HG03521 (cell line): ENCODE results near the gene ZNF414.
"Not testable (repeated sequence)": the region's sequence is repeated elsewhere in the genome, so short reads cannot be mapped to it uniquely, and the experiment has no call there.

Experiments
- ATAC-seq: cut with Tn5 transposase; IDR thresholded peaks from one replicate; pipeline ENCODE4 v1.9.1; 2021; ENCODE audit warnings: mild to moderate bottlenecking, moderate library complexity; ENCODE audit not compliant: unreplicated experiment

ZNF414 gene

DNA sequence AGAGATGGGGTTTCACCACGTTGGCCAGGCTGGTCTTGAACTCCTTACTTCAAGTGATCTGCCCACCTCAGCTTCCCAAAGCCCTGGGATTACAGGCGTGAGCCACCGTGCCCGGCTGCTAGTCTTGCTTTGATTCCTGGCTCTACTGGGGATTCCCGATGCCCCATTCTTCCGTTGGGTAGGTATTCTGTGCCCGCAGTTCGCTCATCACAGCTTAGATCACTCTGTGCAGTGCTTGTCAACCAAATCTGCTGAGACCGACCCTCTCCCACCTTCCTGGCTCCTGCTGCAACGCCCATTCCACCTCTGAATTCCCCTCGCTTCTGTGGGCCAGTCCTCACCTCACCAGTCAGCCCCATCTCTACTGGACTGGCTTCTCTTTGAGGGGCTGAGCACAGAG is 4.6 kb upstream of the ZNF414 start:
- ATAC-seq = no peak

GRCh38 chr19:8517551-8518442 is 3.8 kb upstream of the ZNF414 start:
- no peak for ATAC-seq

DNA sequence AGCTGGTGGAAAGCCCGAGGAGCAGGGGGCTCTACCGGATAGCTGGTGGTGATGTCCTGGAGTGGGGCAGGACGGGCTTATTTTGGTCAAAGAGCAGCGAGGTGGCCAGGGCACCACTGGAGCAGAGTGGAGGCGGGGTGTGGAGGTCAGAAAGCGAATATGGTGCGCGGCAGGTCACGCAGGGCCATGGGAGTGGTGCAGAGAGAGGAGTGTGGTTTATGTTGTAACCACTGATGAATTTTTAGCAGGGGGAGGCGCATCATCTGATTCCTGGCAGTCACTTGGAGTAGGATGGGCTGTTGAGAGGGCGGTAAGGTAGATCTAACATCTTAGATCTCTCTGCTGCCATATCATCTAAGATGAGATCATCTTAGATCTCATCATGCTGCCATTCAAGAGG is 1.4 kb upstream of the ZNF414 start:
- no peak for ATAC-seq

DNA sequence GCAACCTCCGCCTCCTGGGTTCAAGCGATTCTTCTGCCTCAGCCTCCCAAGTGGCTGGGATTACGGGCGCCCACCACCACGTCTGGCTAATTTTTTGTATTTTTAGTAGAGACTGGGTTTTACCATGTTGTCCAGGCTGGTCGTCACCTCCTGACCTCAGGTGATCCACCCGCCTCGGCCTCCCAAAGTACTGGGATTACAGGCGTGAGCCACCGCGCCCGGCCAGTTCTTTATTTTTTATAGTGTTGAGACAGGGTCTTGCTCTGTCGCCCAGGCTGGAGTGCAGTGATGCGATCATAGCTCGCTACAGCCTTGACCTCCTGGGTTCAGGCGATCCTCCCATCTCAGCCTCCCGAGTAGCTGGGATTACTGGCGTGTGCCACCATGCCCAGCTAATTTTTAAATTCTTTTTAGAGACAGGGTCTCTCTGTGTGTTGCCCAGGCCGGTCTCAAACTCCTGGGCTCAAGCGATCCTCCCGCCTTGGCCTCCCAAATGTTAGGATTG is 590 bp upstream of the ZNF414 start:
- not testable (repeated sequence) for ATAC-seq

DNA sequence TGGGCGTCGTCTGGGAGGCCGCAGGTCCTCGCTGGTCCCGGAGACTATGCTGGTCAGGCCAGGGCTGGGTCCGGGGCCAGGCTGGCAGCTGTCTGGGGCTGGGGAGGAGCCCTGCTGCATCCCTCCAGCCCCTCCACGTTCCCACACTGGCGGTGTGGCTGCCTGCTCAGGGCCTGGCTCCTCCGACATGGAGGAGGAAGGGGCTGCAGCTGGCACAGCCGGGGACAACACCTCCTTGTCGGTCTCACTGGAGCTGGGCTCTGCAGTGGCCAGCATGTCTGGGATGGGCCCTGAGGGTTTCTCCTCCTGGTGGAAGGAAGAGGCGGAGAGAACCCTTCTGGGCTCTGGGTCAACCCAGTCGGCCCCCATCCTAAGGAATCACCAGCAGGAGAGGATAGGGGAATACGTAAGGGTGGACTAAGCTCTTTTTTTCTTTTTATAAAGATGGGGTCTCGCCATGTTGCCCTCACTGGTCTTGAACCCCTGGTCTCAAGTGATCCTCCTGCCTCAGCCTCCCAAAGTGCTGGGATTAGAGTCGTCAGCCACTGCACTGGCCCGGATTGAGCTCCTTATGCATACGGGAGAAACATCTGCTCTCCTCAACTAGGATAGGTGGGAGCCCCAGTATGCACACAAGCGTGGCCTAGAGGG is 806 bp downstream of the ZNF414 start:
- no peak for ATAC-seq

- ATAC-seq = no peak
Observed at GRCh38 chr19:8512115-8512967, 1.6 kb downstream of the ZNF414 start.

DNA sequence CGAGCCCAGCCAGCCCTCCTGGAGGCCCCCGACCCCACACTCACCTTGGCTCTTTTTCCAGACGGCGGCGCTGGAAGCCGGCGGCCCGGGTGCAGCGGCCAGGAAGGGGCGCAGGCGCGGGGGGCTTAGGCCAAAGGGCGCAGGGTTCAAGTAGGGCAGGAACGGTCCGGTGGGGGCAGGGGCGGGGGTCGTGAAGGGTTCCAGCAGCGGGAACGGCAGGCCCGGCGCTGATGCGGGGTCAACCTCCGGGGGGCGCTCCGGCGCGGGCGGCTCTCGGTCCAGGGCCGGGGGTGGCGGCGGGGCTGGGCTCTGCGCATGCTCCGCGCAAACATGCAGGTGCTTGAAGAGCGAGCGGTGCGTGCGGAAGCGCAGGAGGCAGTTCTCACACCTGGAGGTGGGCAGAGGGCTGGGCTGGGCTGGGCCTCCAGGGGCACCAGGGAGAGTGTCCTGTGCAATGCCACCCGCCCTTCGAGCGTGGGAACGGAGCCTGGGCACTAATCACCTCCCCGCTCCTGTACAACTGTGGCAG is 2.3 kb downstream of the ZNF414 start:
- no peak for ATAC-seq

DNA sequence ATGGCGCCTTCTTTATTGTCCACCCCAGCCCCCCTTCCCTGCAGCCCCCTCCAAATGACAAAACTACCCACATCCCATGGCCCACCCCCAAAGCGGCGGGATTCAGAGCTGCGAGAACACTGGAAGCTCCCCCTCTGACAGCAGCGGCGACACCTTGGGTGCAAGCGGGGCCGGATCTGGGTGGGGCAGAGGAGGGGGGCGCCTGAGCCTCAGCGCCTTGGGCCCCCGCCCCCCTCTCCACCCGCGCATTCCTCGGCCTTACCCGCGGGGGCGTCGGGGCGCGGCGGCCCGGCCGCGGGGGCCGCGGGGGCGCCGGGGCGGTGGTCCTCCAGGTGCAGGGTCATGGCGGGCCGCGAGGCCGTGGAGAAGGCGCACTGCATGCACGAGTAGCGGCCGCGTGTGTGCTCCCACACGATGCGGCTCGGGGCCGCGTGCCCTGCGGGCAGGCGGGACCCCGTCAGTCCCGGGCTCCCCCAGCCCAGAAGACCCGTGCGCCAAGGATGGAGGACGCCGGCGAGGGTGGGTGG is 3.3 kb downstream of the ZNF414 start:
- no peak for ATAC-seq

DNA sequence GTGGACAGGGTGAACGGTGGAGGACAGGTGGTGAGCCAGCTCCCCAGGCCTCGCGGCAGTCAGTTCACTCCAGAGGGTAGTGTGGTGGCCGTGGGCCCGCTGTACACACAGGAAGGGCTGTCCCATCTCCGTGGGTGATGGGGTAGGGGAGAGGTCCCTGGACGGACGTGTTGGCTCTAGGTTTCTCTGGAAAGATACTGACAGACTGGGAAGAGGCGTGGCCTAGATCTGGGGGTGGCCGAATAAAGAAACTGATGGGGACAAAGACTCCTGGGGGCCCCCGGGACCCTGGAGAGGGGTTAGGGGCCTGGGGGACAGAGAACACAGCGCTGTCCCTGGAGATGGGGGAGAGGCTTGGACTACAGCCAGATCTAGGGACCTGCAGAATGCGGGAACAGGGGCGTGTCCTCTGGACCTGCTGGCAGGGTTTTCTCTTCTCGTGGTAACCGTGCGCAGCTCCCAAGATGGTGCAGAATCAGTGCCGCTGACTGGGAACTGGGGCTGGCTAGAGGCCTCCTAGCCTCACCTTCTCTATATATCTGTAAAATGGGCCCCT is 7.5 kb downstream of the ZNF414 start:
- ATAC-seq = no peak

- ATAC-seq = no peak
Observed at GRCh38 chr19:8505680-8506401, 8.1 kb downstream of the ZNF414 start.

GRCh38 chr19:8504919-8505318 is 9.0 kb downstream of the ZNF414 start:
- ATAC-seq = no peak

DNA sequence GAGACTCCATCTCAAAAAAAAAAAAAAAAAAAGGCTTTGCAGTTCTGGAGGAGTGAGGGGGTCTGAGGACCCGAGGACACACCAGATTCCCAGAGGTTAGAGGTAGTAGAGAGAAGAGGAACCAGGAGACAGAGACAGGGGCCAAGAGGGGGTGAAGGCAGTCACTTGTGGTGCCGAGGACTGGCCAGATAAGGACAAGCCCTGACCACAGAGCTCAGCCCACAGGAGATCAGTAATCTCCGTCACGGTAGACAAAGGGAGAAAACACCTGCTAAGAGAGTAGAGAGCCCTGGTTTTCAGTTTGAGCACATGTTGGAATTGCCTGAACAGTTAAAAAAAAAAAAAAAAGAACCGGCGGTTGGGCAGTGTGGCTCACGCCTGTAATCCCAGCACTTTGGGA is 9.8 kb downstream of the ZNF414 start:
- no peak for ATAC-seq

GRCh38 chr19:8503510-8503909 is 10.5 kb downstream of the ZNF414 start:
- no peak for ATAC-seq

DNA sequence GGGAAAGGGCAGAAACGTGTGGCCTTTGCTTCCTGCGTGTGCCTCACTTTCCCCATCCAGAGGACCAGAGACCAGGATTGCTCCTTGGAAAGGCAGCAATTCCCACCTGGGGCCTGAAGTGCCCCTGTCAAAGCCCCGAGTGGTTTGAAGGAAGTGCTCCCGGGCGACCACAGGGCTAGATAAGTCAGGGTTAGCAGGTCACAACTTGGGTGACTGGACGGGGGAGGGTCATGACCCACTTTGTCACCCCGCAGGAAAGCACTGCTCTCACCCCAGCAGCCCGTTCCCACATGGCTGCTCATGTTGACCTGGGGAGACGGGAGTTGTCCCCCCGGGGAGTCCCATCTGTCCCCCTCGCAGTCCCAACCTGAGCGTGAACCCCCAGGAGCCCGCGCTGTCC is 12.0 kb downstream of the ZNF414 start:
- ATAC-seq = no peak

DNA sequence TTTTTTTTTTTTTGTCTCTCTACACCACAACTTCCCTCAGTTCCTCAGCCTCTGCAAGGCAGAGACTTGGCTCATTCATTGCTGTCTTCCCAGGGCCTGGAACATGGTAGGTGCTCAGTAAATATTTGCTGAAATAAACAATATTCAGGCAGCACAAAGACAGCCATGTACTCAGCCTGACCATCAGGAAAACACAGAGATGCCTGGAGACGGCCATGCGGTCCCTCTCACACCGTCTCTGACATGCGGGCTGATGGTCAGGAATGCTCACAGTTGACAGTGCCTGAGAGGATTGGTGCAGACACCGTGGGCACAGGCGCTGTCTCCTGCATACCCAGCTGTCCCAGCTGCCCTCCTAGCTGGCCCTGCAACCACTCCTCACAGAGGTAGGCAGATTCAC is 12.5 kb downstream of the ZNF414 start:
- ATAC-seq = no peak

- ATAC-seq = no peak
Observed at GRCh38 chr19:8500158-8500557, 13.8 kb downstream of the ZNF414 start.

DNA sequence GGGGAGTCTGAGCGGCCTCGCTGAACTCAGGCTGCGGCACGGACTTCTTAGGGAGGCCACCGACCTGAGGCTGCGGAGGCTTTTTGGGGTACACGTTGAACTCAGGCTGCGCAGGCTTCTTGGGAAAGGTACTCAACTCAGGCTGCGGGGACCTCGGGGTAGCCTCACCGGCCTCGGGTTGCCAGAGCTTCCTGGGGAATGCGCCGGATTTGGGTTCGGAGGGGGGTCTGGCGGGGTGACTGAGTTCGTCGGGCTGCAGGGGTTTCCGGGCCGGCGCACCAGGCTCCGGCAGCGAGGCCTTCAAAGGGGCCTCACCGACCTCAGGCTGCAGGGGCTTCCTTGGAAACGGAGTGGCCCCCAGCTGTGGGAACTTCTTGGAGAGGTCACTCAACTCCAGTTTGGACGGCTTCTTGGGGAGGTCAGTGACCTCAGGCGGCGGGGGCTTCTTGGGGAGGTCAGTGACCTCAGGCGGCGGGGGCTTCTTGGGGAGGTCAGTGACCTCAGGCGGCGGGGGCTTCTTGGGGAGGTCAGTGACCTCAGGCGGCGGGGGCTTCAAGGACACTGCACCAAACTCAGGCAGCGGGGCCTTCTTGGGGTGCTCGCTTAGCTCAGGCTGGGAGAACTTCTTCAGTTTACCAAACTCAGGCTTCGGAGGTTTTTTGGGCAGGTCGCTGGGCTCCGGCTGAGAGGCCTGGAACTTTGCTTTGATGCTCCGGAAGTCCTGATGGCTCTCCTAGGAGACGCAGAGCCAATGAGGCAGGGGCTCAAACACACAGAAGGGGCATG is 14.7 kb downstream of the ZNF414 start:
- no peak for ATAC-seq

DNA sequence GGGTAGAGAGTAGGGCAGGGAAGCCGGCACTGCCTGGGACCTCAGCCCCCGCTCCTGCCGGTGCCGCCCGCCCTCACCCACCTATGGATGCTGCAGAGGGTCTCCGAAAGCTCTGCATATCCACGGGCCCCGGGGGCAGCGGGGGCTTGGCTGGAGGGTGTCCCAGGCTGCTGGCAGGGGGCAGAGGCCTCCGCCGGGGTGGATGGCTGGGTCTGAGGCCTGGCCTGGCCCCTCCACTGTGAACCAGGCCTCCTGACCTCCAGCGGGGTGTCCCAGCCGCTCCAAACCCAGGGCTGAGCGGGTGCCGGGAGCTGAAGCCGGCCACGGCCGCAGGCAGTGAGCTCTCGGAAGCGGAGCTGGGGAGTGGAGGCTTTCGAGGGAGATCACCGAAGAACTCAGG is 15.7 kb downstream of the ZNF414 start:
- ATAC-seq = no peak

DNA sequence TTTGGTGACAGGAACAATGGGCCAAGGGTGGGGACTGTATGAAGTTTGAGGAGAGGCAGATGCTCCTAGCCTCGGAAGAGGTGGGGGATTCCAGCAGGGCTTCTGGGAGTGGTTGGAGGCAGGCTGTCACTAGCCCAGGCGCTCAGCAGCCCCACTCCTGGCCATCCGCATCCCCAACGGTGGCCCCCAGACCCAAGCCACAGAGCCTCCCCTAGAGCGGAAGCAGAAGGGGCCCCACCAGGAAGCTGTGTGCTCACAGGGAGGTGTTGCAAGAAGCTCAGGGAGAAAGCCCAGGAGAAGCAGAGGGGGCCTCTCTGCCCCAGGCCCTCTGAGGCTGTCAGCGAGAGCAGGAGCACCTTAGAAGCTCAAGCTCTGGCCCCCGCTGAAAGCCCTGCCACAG is 19.8 kb downstream of the ZNF414 start:
- no peak for ATAC-seq
